Fibroblast of the aortic adventitia (primary cell): ENCODE results near the gene ATP8A2. TPM values are rescaled to one million over a fixed set of nuclear protein-coding genes. Genes with fewer than 3 reads are reported as not detected.

Source experiments
- DNase-seq: peaks from one replicate; pipeline ENCODE4 v3.0.0-alpha.2; 2010; ENCODE audit warnings: low read depth
- H3K4me3 ChIP-seq: 2 replicates; pipeline ENCODE4 v1.5.1; 2011; ENCODE audit warnings: low read depth, mild to moderate bottlenecking, control low read depth, low read length, moderate library complexity
- total RNA-seq: library from RNA; depleted of rRNA; stranded (reverse); fragments of >200 nt; gene quantifications from 2 replicates; pipeline ENCODE4 v1.2.3, GENCODE V29; 2012; ENCODE audit warnings: low replicate concordance
- TF ChIP-seq, protein P1 (sequence below): IDR thresholded peaks from 2 replicates; pipeline ENCODE4 v1.5.1; 2011; ENCODE audit warnings: mild to moderate bottlenecking, low read length, control low read depth, inconsistent platforms; ENCODE audit not compliant: insufficient read depth

Gene ATP8A2
- total RNA-seq, 1 donor: under 0.01 TPM

DNA sequence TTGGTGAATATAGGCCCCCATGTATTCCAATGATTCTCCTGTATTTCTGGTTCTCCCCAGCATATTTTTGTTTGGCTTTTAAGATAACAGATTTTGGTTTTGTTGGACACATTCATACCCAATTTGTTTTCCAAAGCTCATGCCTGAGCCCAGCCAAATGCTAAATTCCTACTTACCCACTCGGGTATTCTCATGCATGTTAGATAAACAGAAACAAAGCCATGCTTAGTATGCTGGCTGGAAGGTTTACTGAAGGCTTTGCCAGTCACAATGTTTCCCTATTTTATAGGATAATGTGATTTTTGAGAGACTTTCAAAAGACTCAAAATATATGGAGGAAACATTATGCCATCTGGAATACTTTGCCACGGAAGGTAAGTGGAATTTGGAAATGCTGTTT lies 206.8 kb downstream of the ATP8A2 start:
- TF ChIP-seq, protein P1, sequence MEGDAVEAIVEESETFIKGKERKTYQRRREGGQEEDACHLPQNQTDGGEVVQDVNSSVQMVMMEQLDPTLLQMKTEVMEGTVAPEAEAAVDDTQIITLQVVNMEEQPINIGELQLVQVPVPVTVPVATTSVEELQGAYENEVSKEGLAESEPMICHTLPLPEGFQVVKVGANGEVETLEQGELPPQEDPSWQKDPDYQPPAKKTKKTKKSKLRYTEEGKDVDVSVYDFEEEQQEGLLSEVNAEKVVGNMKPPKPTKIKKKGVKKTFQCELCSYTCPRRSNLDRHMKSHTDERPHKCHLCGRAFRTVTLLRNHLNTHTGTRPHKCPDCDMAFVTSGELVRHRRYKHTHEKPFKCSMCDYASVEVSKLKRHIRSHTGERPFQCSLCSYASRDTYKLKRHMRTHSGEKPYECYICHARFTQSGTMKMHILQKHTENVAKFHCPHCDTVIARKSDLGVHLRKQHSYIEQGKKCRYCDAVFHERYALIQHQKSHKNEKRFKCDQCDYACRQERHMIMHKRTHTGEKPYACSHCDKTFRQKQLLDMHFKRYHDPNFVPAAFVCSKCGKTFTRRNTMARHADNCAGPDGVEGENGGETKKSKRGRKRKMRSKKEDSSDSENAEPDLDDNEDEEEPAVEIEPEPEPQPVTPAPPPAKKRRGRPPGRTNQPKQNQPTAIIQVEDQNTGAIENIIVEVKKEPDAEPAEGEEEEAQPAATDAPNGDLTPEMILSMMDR: no peak
- no peak overlapping the region for H3K4me3 ChIP-seq
- no peak for DNase-seq

DNA sequence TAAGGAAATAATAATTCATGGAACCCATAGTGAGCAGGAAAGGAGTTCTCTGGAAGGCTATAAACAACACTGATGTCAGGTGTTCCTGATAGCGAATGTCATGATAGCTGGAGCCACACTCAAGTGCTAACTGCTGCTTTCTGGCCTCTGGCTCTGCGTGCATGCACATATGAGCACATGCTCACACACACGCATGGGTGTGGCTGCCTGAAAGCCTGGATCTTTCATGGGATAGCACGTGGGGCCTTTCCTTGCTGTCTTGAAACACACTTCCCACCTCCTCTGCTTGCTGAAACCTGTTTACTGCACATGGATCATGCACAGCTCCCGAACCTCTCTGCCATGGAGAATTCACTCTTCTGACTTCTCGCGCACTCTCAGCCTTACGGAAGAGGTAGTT lies 207.4 kb downstream of the ATP8A2 start:
- no peak overlapping the region for H3K4me3 ChIP-seq
- no peak for DNase-seq
- TF ChIP-seq, protein P1: no peak

DNA sequence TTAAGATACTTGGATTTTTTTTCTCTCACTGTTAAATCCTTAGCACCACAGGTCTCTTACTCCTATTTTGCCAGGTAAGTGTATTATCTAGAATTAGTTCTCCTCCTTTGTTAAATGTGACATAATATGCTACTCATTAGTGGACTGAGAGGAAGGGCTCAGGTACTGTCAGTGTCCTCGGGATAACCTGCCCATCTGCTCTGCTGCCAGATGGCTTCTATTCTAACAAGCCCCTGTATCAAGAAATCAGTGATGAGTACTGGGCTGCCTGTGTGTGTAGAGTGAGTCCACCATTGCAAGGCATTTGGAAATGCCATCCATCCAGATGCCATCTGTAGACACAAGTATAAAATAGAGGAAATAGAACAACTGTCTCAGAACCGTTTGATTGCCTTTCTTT lies 209.6 kb downstream of the ATP8A2 start:
- H3K4me3 ChIP-seq: no peak overlapping the region
- no peak for DNase-seq
- TF ChIP-seq, protein P1: no peak

DNA sequence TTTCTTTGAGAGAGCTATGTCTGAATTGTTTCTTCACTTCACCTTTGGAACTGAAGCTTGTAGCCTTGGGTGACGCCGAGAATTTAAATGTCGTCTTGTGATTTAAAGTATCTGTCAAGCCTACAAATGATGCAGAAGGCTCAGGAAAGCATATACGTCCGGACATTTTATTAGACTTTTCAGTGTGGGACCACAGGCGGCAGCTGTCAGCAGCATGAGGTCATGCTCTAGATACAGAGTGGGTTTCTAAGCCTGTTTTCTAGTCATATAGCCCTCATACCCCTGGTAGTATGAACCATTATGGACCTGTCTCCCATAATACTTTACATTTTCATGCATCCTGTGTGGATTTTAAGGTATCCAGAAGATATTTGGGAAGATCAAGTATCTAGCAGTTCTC lies 212.3 kb downstream of the ATP8A2 start:
- TF ChIP-seq, protein P1: no peak
- H3K4me3 ChIP-seq: no peak overlapping the region
- DNase-seq: no peak

DNA sequence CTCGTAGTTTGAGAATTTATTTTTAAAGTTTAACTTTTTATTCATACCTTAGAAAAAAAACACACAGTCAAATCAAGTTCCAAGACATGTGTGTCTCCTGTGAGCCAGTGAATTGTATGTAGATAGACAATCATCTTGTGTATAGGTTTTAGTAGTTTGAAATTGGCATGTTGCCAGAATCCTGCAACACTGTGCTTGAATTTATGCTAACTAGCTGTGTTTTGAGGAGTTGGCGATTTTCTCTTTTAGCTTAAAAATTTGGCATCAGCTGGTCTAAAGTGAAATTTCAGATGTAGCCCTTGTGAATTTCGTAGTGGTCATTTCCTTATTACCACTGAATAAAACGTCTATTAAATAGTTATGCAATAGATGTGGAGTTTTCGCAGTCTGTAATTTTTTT lies 213.2 kb downstream of the ATP8A2 start:
- TF ChIP-seq, protein P1: no peak
- DNase-seq: no peak
- no peak overlapping the region for H3K4me3 ChIP-seq

DNA sequence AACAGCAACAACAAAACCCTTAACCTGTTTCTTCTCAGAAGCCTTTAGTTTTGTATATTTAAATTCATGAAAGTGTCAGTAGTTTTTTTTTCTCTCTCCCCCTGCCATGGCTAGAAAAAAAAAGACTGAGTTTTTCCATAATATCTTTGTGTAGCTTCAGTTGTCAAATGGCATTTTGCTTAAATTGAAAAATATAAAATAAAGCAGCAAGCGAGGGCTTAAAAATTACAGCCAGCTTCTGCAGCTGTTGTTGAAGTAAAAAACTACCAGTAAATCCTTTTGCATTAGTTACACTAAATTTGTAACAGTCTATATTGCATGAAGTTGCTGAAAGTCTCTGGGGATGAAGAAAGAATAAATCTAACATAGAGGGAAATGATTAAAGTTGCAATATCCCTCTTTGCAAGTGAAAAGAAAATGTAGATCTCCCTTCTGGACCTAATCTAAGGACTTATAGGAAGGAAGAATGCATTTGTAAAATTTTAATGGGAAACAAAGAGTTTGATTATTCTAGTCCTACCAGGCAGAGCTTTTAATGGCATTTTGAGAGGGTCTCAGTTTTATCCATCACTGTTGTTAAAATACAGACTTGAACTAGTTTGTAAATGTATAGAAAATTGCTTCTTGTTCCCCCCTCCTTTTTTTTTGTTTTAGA lies 215.7 kb downstream of the ATP8A2 start:
- TF ChIP-seq, protein P1: no peak
- DNase-seq: no peak
- H3K4me3 ChIP-seq: no peak overlapping the region
